HG03571 (cell line): ENCODE results near the gene PRRX2.

Experiments
- ATAC-seq: cut with Tn5 transposase; IDR thresholded peaks from one replicate; pipeline ENCODE4 v1.9.1; 2021; ENCODE audit not compliant: unreplicated experiment

The PRRX2 gene

DNA sequence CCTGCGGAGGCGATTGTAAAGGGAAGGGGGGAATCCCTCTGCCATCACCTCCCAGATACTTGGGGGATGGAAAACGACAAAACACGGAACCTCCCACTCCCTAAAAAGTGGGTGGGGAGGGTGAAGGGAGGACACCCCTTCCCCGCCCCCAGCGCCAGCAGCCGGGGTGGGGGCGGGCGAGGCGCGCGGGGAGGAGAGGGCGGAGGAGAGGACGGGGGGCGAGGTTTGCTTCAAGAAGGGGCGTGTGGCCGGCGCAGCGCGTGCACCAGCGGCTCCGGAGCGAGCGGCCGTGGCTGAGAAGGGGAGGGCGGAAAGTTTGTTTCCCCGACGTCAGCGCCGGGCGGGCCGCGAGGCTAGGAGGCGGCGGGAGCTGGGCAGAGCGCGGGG, at the start of gene PRRX2:
Gene PRRX2 (plus strand): TSS at position 259 of the 387 bp plus-strand sequence. CDS start 221 bp downstream, outside the sequence.
- ATAC-seq, result no peak

DNA sequence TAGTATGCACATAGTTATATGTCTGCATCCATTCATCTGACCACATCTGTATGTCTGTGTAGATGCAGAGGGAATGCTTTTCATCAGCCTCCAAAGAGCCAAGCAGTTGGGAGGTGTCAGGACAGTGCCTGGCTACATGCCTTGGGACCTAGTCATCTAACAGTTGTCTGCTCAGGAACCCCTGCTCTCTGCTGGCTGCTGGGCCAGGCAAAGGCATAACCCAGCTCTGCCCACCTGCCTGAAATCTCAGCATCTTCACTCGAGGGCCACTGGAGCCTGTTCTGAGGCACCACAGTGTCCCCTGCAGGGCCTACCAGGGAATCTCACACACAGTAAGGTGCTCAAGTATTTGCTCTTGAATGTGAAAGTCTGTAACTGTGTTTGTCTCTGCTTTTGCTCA, 48.3 kb upstream of the PRRX2 start:
- ATAC-seq, result no peak

DNA sequence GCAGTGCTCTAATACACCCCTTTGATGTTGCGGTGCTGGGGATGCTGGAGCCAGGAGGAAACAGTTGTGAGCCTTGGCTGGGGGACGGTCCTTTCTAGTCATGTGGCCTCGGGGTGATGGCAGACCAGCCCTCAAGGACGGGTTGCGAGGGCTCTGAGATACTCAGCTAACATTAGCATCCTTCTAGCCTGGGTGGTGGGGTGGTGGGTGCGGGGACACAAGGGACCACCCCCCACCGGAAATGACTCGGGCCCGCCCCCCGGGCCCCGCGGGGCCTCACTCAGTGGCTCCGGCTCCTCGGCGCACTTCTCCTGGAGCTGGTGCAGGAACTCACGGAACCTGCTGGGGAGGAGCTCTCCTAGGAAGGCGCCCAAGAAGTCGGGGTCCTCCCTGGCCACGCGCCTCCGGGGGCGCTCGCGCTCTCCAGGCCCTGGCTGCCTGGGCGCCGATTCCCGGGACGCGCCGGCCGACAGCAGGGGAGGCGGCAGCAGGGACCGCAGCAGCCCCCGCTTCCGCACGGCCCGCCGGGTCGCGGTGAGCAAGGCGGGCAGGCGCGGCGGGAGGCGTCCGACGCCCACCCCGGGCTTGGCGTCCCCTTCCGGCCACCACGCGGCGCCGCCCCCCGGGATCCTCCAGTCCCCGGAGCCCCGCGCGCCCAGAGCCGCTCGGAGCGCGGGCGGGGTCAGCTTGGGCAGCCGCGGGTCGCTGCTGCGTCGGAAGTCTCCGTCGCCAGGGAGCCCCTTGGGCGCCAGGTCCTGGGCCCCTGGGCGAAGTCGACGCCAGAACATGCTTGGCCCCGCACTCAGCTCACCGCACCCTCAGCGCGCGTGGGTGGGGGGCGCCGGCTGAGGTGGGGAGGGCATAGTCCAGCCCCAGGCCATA, 45.4 kb upstream of the PRRX2 start:
- no peak for ATAC-seq

DNA sequence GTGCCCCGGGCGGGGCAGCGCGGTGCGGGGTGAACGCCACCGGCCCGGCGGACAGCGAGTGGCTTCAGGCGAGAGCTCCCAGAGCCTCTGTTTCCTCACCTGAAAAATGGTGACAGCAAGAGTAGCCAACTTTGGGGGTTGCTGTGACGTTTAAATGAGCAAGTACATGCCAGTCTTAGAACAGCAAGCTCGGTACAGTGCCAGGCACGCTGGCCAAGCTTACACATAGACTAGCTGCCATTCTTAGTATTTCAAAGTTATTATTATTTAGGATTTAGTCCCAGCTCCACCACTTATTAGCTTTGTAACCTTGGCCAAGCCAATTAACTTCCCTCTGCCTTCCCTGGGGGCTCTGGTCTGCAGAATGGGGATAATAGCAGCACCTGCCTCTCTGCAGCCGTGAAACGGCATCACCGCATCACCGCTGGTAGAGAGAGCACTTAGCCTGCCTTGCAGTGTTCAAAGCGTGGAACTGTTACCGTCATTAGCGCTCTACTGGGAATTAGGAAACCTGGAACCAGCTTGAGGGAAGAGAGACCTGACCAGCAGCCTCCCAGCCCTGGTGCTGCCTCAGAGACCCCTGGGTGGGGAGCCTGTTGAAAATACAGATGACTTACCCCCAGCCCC, 44.7 kb upstream of the PRRX2 start, which contains the start of gene C9orf50:
Gene C9orf50 (minus strand): TSS at position 433 of the 627 bp plus-strand sequence. CDS start 527 bp downstream, outside the sequence.
- ATAC-seq, result no peak

DNA sequence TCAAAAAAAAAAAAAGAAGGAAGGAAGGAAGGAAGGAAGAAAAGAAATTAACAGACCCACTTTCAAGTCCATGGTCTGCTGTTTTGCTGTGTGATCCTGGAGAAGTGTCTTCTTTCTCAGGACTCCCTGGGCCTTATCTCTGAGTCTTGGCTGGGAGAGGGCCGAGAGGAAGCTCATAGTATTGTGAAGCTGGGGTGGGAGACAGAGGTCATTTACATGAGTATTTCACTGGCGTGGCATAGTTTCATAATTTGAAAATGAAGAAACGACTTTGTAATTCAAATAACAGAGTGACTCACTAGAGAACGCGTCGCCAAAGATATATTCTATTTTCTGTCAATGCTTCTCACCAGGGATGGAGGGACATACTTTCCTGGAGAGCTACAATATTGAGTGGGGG, 42.1 kb upstream of the PRRX2 start:
- no peak for ATAC-seq

DNA sequence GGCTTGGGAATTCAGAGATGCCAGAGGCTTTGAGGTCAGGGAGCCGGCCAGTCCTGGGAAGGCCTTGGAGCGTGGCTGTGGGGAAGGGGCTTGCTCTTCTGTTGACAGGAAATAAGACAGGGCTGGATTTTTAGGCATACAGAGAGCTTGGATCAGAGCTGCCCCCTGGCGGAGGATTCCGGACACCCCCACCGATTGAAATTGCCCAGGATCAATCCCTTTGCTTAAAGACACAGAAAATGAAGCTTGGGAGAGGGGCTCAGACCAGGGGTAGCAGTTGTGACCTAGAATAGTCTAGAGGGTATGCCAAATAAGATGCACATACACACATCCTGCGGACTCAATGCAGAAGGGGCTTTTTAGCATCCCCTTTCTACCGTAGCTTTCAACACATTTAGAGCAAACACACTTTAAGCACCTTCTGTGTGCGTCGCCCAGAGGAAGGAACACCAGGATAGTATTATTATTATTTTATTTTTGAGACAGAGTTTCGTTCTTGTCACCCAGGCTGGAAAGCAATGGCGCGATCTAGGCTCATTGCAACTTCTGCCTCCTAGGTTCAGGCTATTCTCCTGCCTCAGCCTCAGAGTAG, 41.2 kb upstream of the PRRX2 start:
- ATAC-seq, result no peak

DNA sequence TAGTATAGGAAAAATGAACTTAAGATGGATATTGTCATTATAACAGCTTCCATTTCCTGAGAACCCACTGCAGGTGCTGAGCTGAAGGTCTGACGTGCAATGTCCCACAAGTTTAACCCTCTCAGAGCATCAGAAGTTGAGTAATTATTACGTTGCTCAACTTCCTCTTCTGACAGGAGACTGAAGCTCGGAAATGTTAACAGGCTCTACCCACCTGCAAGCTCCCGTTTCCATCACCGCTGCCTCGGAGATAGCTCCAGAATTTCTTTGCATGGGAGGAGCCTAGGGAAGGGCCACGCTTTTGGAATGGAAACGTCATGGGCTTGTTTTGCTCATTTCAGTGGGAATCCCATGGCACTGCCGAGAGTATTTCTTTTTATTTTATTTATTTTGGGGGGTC, 40.5 kb upstream of the PRRX2 start:
- ATAC-seq, result no peak

DNA sequence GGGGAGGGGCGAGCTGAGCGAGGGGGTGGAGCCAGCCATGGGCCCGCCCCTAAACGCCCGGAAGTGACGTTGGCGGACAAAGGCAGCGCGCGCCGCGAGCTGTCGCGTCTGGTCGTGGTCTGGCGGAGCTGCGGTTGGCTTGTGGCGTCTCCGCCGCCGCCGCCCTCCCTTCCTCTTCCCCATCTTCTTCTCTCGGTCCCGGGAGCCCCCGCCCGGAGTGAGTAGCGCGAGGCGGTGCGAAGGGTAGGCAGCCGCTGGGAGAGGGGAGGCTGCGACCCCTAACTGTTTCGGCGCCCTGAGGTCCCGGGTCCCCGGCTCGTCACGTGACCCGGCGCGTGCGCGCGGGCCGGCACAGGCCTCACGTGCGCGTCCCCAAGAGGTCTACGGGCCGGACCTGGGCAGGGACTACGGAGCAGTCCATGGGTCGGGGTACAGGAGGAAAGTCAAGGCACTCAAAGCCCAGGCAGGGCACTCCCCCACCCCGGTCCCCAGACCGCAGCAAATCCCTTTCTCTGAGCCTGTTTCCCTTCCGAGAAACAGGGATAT, 39.3 kb upstream of the PRRX2 start, which contains the start of gene NTMT1:
Gene NTMT1 (plus strand): TSS at position 85 of the 546 bp plus-strand sequence. CDS start 6,541 bp downstream, outside the sequence.
- ATAC-seq, result peak; percentile 70

DNA sequence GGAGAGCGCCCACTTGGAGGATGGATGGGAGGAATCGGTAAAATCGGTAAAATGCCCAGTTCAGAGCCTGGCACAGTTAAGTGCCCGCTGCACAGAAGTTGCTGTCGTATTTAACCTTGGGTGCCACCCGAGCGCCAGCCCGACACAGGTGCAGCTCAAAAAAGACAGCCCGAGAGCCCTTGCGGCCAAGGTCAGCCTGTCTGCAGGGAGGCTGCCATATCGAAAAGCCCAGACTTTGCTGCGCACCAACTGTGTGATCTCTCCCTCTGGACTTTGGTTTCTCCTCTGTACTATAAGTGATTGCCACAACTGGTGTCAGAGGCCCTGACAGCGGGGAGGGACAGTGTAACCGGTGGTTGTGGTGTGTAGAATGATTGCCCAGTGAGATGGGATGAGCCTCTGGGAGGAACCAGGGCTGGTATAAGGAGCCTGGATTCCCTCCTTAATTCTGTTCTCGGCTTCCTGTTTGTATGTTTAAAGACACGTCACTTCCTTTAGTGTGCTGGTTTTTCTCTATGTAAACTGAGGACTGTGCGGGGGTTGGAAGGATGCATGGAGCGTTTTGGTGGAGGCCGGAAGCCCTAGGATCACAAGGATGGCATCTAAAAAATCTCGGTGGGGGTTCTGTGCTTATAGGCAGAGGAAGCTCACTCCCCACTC, 38.7 kb upstream of the PRRX2 start:
- peak; percentile 25 for ATAC-seq

DNA sequence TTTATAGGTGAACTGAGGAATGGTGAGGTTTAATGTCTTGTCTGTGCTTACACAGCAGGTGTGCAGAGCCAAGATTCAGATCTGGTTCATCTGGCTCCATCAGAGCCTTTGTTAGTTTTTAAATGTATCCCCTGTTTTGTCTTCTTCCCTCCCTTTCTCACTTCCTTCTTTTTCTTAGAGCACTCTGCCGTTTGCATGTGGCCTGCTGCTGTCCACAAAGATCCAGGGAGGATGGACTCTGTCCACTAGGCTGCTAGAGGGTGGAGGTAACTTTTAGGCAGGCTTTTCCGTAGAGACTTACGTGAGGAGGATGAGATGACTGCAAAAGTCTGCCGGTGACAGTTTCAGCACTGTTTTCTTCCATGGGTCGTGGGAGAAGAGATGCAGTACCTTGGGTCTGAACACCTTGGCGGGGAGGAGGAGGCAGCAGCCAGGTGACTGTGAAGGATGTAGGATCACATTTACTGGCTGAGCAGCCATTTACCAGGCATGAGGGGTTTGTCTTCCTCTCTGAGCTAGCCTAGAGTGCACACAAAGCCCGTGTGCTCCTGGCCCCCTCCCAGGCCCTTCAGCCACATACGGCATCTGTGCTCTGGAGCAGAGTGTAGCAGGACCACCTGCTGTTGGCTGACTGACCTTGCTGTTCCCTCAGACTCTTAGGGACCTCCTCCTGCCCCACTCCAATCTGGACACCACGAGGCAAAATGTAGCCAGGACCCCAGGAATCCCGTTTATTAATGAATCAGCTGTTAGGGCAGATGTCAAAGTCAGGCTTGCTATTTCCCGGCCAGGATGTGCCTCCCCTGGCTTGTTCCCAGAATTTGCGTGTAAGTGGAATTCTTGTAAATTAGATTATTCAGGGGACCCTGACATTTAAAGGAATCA, 37.6 kb upstream of the PRRX2 start:
- no peak for ATAC-seq

DNA sequence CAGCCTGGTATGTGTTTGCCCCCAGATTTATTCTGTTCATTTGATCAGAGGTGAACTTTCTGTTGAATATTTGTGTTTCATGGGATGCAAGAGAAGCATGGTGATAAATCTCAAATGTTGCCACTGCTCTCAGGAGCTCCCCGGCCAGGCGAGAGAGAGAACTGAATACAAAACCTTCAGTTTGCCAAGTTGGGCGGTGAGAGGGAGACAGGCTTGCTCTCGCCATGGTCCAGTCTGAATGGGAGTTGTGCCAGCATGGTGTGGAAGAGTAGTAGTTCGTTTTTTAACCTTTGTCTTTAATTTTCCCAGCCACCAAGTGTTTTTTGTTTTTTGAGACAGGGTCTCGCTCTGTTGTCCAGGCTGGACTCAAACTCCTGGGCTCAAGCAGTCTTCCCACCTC, 36.7 kb upstream of the PRRX2 start:
- no peak for ATAC-seq

DNA sequence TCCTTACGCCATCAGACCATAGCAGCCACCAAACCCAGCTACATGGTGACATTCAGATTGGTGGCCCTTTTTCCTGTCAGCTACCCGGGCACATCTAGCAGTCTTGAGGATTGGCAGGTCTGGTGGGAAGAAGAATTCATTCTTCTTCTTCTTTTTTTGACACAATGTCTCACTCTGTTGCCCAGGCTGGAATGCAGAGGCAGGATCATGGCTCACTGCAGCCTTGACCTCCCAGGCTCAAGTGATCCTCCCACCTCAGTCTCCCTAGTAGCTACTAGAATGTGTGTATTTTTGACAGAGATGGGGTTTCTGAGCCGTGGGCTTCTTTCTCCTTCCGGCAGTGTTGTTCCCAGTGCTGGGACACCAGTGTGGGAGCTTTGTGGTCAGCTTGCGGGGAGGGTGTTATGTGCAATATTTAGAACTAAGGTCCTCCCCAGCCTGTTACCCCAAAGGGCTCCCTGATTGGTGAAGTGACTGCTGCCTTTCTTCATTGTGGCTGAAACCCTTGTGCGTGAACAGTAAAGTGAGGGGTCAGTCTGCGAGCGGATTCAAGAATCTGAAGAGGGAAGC, 36.1 kb upstream of the PRRX2 start:
- no peak for ATAC-seq

DNA sequence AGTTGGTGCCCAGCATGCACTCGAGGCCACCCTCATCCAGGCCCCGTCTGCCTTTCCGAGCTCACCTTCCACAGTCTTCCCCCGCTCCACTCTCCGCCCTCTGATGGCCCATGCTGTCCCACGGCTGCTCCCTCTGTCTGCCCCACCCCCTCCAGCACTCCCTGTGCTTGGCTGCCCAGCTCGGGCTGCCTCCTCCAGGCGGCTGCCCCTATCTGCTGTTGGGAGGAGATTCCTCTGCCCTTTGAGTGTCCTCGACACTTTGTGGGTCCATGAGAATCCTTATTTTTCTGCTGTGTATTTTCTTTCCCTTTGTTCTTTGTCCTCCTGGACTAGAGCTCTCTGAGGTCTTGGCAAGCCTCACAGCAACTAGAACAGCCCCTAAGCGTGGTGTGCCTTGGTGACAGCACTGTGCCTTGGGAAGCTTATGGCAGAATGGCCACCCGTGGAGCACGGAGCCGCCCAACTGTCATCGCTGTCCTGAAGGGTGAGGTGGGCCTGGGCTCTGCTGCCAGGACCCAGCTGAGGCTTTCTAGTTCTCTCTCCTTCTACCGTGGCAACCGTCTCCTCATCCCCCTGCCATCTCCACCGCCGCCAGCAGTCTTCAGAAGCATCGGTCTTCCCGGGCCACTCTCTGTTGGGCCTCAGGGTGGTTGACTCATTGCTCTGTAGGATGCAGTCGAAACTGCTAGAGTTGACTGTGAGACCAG, 34.3 kb upstream of the PRRX2 start:
- ATAC-seq, result no peak

DNA sequence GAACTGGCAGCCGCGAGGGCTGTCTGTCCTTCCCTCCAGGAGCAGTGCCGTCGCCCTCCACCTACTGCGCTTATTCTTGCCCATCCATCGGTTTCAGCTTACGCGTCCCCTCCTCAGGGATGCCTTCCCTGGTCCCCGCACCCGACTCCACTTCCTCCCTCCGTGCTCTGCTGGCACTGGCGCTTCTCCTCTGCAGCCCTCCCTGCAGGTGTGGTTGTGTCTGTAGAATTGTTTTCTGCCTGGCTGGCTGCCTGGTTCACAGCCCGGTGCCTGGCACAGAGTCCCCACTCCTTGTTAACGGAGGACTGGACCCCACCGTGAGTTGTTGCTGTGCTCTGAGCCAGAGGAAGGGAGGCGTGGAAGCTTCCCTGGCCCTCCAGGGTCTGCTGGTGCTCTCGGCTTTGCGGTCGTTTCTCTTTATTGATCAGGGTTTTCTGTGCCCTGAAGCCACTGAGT, 33.7 kb upstream of the PRRX2 start:
- no peak for ATAC-seq

DNA sequence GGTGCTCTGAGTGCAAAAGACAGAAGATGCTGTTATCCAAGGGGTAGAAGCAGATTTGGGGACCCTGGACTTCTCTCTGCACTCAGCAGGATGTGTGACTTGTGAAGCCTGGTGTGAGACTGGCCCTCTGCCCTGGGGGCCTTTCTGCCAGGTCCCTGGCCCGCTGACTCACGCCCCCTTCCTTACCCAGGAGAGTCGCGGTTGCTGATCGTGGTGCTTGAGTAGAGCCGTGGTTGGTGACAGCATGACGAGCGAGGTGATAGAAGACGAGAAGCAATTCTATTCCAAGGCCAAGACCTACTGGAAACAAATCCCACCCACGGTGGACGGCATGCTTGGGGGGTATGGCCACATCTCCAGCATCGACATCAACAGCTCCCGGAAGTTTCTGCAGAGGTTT, 33.0 kb upstream of the PRRX2 start:
- ATAC-seq, result no peak

DNA sequence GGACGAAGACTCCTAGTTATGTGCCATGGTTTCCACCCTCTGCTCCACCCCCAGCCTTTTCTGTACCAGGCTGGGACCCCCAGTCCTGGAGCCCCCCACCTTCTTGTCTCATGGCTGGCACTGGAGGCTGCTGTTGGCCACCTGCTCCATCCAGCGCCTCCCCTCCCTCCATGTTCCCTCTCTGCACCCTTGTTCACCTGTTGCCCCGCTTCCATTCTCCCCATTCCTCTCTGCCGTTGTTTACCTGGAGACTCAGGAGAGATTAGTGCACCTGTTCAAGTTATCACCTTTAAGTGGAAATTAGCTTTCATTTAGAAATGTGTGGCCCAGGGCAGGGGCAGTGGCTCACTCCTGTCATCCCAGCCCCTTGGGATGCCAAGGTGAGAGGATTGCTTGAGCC, 32.2 kb upstream of the PRRX2 start:
- no peak for ATAC-seq

DNA sequence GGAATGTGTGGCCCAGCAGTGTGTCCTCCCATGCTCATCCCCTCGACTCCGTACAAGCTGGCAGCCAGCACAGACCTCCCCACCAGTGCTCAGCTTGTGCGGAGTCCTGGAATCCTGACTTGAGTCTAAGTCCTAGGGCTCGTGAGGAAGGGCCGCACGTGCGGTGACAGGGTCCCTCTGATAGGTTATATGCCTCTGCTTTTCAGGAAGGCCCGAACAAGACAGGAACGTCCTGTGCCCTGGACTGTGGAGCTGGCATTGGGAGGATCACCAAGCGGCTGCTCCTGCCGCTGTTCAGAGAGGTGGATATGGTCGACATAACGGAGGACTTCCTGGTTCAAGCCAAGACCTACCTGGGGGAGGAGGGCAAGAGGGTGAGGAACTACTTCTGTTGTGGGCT, 31.6 kb upstream of the PRRX2 start:
- ATAC-seq, result no peak

DNA sequence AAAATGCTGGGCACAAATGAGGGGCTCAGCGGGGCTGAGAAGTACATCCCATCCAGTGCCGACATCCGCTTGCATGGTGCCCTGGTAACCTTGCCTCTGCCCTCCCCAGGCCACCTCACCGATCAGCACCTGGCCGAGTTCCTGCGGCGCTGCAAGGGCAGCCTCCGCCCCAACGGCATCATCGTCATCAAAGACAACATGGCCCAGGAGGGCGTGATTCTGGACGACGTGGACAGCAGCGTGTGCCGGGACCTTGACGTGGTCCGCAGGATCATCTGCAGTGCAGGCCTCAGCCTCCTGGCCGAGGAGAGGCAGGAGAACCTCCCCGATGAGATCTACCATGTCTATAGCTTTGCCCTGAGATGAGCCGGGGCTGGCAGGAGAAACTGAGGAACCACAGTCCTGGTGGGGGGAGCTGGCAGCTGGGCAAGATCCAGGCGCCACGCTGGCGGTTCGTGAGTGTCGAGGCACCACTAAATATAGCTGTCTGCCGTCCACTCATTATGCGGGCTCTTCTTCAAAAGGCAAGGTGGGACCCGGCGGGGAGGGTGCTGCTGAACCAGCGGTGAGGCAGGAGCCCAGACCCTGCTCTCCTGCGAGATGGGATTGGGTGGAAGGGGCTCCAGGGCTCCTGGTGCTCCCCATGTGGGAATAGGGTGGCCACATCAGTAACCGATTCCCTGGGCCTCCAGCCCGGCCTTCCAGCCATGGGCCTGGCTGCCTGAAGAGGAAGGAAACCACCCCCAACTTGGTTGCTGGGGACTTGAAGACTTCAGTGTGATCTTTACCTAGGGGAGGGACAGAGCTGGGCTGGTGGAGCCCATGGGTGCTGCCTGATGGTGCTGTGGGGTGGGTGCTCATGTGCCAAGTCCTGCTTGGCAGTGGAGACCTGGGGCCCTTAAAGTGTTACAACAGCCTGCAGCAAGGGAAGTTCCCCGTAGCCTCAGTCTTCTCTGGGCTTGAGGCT, 30.1 kb upstream of the PRRX2 start:
- no peak for ATAC-seq
